GM21825 (cell line): ENCODE data around the gene ZFP91.

ENCODE experiments used
- ATAC-seq: cut with Tn5 transposase; IDR thresholded peaks from one replicate; pipeline ENCODE4 v1.9.1; 2021; ENCODE audit warnings: mild to moderate bottlenecking, moderate library complexity; ENCODE audit not compliant: unreplicated experiment

ZFP91 gene

DNA sequence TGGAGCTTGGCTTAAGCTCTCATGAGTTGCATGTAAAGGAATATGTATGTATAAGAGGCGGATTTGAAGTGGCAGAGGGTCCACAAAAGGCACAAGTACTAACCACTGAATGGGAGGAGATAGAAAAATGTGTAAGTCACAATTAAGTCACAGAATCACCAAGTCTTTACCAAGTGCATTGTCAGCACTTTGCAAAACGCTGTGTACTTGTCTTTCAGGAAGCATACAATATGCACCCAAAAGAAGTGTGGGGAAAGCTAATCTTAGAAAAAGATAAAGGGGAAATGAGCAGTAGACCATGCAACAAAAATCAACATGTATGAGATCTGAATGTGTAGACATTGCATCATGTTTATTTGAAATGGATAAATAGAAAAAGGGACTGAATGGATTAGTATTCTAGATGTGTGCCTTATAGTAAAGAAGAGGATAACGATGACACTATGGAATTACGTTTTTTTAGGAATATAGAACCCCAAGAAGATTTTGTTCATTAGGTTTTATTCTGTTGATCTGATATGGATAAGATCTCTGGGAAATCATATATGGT lies 48.1 kb downstream of the ZFP91 start:
- ATAC-seq: no peak

DNA sequence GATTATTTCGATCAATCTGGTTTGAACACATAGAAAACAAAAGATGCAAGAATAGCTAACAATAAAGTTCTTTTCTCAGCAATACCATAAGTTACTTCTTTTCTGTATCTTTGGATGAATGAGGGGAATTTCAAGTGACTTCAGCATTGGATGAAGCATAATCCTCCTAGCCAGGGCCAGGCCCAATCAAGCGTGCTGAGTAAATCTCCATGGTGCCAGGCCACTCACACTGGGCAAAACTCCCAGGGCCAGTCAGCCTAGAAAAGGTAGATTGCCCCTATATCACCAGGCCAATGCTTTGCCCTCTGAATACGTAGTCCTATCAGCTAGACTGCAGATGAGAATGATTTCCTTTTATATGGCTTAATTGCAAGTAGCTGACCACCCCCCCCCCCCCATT lies 49.6 kb downstream of the ZFP91 start:
- ATAC-seq: no peak

DNA sequence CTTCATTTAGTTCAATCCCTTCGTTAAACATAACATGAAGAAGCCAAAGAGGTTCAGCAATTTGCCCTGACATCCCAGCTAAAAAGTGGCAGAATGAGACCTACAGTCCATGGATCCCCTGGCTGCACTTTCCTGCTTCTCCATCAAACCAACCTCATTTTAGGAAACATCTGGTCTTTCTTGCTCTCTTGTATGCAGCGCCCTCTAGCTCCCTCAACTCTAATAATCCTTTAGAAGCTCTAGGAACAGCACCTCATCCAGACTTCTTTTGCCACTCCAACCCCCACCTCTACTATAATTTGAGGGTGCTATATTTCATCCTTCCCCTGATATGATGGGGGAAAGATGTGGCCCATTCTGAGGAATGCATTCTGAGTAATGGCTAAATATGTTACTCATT lies 51.0 kb downstream of the ZFP91 start:
- ATAC-seq: no peak

DNA sequence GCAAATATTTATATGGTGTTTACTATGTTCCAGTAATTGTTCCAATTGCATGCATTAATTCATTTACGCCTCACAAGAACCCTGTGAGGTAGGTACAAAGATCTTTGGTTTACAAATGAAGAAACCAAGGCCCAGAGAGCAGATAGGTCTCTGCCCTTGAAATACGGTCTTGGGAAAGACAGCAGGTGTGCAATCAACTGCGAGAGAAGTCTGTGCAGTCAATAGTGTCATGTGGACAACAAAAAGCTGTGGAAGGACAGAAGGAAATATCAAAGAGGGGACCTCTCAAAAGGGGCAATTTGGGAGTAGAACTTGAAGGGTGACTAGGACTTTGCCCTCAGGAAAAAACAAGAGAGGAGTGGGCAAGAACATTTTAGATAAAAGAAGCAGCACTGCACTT lies 52.5 kb downstream of the ZFP91 start:
- no peak for ATAC-seq

DNA sequence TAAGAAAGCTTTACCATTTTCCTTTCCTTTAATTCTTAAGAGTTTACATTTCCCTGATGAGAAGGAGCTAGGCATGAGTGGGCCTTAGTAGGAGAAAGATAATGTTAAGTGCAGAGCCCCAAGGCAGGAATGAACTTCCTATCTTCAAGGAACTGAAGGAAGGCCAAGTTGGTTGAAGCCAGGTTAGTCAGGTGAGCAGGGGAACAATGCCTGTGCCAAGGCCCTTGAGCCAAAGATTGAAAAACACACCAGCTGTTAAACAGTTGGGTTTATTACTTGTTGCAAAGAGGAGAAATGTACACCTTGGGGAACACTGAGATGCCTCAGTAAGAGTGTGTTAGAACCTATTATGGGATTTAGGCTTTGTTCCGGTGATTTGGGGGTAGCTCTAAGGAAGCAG lies 53.6 kb downstream of the ZFP91 start:
- ATAC-seq: no peak

DNA sequence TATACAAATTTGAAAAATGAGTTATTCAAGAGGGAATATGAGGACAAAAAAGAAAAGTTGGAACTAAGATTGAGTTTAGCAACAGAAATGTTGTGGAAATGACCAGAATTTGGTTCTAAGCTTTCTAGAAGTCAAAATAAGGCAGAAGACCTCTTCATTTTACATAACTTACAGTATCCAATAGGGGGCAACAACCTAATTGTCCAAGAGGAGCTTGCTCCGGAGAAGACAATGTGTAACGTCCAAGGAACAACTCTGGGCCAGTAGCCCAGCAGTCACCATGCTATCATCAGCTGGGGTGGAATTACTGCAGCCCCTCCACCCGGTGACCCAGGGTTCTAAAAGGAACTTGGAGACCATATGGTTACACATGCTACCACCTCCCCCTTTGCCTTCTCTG lies 57.7 kb downstream of the ZFP91 start:
- ATAC-seq: no peak

DNA sequence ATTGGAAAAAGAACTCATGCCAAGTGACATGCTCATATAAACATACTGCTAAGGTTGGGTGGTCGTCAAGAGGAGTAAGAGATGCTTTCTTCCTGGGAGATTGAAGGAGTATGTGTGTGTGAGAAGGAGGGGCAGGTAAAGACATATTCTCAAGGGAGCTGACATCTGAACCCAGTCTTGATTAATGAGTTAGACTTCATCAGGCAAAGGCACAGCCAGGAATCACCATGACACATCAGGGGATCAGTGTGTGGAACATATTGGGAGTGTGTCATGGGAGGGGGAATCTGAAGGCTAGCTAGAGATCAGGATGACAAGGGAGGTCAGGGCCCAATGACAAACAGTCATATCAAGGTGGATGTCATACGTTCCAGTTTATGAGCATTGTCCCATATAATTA lies 58.5 kb downstream of the ZFP91 start:
- ATAC-seq: no peak

DNA sequence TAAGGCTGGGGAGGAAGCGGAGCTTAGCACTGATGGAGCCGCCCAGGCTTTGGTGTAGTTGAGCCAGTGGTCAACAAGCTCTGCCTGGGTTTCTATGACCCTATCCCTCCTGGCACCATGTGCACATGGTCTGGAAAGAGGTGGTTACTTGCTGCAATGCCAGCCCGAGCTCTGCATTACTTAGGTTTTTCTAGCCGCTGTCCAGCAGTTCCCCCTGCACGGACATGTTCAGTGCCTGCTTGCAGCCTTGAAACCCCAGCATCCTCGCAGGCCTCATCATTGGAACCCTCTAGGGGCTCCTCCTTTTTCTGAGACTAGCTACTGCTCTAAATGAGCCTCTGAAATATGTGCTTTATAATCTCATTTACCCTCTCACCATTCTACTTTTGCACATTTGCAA lies 60.2 kb downstream of the ZFP91 start:
- ATAC-seq: no peak

DNA sequence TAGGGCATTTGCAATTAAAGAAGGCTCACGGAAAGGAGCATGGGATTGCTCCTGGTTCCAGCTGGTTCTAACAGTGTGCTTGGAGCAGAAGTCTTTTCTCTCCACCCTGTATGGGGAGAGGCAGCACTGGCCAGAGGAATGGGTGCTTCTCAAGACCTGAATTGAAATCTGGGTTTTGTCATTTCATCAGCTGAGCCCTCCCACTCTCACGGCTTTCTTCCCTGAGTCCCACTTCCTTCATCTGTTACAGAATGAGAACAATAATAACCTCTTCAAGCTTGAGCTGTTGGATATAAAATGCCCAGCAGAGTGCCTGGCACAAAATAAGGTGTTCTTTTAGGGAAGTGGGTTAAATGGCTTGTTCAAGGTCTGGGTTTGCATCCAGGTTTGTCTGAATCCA lies 60.8 kb downstream of the ZFP91 start:
- ATAC-seq: no peak

DNA sequence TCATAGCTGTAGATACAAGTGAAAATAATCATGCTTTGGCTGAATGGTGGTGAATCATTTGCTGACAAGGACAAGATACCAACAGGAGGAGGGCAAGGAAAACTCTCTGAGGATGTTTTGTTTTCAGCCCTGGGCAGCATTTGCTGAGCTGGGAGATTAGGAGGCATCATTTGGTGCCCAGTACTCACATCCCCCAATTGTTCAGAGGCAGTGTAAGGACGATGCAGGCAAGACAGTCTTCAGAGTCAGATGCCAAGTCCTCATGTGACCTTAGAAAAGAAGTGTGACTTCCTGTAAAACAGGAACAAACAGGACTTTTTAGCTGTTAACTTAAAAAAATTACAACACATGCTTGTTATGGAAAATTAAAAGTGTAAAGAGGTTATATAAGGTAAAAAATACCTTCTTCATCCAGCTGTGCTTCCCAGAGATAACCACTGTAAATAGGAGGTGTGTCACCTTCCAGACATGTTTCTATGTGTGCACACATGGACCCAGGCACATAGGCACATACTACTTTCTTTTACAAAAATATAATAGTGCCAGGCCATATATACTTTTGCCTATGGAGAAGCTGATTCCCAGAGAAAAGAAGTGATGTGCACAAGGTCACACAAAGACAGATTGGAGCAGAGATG lies 61.6 kb downstream of the ZFP91 start:
- ATAC-seq: no peak

DNA sequence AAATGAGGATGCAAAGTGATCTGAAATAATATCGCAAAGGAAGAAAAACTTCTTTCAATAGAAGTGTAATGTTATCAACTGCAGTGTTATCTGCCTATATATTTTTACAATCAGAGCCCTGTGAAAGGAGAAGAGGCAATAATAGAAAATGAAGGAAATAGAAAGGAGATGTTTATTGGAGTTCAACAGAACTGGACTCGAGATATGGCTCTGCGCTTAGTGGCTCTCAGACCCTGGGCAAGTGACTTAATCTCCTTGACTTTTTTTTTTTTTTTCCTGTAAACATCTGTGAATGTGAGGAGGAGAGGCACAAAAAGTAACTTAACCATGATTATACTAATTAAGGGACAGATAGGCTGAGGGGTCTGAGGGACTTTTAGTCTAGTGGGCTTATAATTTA lies 62.5 kb downstream of the ZFP91 start:
- no peak for ATAC-seq

DNA sequence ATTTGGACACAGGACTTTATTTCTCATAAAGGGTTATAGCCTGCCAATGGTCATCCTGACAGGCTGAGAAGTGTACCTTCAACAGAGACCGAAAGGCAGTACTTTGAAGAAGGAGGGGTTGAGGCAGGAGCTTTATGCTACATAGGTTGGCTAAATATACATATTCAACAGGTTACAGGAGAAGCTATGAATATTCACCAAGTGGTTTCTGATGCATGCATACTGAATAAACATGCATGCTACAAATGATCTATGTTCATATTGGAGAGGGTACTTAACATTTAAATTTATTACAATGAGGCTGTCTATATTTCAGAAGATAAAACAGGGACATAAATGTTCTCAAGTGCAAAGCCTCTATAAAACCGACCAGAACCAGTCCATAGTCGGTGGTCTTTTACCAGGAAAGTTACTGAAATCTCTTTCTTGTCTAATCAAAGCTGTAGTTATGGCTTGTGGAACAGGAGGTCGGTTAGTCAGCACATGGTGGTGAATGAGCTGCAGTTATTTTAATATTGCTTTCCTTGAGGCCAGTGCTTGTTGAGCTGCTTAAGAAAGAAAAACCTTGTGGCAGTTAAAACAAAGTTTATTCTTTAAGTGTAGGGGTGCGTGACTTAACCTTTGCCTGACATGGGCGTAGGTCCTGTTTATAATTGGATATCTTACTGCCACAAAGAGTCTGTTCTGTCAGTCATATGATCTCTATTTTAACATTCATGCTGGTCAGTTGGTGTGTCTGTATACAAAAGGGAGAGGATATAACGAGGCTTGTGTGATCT lies 63.1 kb downstream of the ZFP91 start:
- no peak for ATAC-seq

DNA sequence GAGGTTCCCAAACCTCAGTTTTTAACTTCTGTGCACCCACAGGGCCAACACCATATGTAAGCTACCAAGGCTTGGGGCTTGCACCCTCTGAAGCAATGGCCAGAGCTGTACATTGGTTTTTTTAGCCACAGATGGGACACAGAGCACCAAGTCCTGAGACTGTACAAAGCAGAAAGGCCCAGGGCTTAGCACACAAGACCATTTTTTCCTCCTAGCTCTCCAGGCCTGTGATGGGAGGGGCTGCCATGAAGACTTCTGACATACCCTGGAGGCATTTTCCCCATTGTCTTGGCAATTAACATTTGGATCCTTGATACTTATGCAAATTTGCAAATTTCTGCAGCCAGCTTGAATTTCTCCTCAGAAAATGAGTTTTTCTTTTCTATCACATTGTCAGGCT lies 67.0 kb downstream of the ZFP91 start:
- ATAC-seq: no peak

DNA sequence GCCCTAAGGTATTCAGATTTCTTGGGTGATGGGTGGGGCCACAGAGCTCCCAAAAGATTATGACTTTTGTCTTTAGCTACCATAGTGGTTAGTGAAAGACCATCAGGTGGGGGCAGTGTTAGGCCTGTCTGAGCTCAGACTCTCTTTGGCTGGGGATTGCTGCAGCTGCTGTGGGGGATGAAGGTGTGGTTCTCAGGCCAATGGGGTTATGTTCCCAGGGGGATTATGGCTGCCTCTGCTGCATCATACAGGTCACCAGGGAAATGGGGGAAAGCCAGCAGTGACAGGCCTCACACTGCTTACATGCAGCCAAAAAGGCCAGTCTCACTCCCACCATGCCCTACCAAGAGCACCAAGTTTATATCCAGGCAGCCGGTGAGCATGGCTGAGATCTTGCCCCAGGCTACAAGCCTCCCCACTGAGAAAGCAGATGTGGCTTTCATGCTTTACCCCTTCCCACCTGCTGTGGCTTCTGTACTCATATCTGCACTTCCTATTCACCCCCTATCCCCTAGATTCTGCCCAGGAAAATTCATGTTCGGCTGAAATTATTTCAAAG lies 68.4 kb downstream of the ZFP91 start:
- peak; percentile 89 for ATAC-seq

DNA sequence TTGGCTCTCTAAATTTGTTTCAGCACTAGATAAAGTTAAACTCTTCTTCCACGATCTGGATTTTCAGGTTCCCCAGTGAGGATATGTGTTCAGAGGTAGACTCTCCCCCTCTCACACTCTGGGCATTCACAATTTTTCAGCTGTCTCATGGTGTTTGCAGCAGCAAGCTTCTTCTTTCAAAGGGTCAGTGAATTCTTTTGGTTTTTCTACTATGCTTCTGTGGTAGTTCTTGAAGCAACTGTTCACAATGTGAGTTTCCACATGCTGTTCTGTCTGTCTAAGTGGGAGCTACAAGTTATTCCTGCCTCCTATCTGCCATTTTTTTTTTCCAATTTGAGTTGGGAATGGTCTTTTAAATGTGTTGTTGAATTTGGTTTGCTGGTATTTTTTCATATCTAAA lies 69.0 kb downstream of the ZFP91 start:
- ATAC-seq: peak; percentile 8

DNA sequence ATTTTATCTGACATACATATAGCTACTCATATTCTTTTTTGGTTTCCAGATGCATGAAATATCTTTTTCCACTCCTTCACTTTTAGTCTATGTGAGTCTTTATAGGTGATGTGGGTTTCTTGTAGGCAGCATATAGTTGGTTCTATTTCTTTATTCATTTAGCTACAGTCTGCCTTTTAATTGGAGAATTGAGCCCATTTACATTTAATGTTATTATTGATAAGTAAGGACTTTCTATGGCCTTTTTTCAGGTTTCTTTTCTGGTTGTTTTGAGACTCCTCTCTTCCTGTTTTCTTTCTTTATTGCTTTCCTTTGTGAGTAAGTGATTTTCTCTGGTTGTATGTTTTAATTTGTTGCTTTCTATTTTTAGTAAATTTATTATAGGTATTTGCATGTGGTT lies 70.8 kb downstream of the ZFP91 start:
- no peak for ATAC-seq

DNA sequence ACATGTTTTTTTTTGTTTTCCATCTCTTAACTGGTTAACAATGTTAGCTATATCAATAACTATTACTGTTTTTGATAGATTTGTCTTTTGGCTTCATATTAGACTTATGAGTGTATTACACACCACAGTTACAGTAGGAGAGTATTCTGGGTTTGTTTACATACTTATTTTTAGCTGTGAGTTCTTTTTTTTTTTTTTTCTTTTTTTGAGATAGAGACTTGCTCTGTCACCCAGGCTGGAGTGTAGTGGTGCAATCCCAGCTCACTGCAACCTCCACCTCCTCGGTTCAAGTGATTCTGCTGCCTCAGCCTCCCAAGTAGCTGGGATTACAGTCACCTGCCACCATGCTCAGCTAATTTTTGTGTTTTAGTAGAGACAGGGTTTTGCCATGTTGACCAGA lies 71.6 kb downstream of the ZFP91 start:
- ATAC-seq: no peak

DNA sequence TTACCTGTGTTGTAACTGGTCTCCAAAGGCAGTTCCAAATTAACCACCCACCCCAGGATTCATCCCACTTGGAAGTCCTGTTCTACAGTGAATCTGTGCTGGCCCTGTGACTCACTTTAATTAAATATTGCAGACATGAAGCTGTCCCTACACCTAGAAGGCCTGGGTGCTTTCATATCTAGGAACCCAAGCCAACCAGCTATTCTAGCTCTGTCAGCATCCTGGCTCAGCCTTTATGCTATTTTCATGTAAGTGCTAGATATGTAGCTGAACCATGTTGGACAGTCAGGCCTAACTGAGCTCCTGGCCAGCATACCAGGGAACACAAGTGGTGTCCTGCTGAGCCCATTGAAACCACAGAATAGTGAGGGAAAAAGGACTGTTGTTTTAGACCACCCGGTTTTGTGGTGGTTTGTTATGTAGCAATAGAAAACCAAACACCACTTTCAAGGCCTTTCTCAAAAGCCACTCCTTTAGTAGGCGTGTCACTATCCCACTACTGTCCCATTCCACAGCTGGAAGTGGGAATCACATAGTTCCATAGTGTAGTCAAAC lies 73.9 kb downstream of the ZFP91 start:
- no peak for ATAC-seq

DNA sequence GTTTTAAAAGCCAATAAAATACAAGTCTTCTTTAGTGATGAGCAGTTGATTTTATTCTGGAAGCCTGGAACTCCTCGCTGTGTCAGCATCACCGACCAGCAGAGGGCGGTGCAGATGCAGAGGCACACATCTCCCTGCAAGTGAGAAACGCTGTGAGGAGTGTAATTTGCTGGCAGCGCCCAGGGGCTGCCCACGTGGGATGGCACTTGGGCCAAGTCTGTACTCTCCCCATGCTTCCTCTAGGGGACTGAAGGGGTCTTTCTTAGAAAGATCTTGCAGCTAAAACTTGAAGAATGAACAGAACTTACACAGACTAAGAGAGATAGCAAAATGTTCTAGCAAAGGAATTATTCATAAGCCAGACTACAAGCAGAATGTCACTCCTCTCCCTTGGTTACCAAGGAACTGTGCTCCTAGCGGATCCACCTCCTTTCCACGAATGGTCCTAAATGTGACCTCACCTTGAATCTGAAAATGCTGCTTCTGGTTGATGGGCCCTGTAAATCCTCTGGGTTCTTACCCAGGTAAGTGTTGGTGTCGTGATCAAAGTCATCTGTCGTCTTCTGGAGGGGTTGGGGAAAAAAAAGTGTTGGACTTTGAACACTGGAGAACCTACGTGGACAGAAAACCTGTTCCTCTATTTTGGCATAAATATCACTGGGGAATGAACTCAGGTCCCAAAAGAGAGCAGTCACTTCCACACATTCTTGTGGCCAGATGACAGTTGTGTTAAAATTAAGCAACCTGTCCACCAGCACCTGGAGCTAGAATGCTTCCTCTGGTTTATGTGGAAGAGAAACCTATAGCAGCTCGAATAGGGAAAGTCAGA lies 75.4 kb downstream of the ZFP91 start:
- peak; percentile 93 for ATAC-seq

DNA sequence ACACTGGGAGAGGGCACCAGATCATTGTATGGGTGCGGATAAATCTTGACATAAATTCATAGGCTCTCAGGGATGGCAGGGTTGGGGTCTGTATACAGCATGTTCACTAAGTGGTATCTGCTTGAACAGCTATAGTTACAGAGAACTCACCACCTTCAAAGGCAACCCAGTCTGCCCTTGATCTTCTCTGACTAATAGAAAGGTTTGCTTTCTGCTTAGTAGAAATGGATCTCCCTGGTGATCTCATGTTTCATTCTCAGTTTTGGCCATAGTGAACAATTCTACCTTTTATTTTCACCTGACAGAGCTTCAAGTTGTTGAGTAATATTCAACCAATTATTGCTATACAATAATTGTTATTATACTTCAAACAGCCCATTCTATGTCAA lies 76.0 kb downstream of the ZFP91 start:
- ATAC-seq: peak; percentile 41

DNA sequence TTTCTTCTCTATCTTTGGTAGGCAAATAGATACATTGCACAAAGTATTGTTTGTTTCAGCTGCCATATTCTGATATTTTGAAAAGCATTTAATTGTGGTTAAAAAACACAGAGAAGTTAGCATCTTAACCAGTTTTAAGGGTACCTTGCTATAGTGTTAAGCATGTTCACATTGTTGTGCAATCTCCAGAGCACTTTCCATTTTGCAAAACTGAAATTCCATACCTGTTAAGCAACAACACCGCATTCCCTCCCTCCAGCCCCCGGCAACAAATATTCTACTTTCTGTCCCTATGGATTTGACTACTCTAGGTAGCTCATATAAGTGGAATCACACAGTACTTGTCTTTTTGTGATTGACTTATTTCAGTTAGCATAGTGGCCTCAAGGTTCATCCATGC lies 77.5 kb downstream of the ZFP91 start:
- no peak for ATAC-seq
